SH-SY5Y (cell line): ENCODE results near the gene UBE2G1.

Experiments used
- GATA2 ChIP-seq: IDR thresholded peaks from 2 replicates; pipeline ENCODE4 v1.6.1; 2011; ENCODE audit warnings: mild to moderate bottlenecking, low read depth, low read length
- GATA3 ChIP-seq: IDR thresholded peaks from 2 replicates; pipeline ENCODE4 v1.6.1; 2011; ENCODE audit warnings: low read depth, mild to moderate bottlenecking, low read length, moderate library complexity

Gene UBE2G1

DNA sequence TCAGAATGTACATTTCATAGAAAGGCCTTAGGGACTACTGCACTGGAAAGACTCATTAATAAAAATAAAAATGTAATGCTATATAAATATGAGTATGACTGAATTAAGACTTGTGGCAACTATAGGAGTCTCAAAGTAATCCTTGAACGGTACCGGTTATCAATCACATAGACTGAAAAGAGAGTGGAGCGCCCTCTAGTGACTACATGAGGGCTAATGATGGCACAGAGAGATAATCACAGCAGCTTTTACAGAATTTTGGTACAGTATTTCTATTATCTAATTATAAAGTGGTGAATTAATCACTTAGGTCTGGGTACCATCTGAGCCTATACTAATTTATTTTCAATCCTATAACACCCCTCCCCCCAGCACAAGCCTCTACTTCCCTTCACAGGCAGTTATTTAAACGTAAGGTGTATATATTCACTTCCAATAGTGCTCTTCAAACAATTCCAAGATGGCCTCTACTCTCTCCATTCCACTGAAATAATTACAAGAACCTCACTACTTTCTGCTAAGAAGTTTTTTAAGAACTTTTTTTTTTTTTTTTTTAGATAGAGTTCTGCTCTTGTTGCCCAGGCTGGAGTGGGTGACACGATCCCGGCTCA lies 62.0 kb downstream of the UBE2G1 start:
- TF ChIP-seq GATA3: peak; percentile 84
- TF ChIP-seq GATA2: peak; percentile 80

DNA sequence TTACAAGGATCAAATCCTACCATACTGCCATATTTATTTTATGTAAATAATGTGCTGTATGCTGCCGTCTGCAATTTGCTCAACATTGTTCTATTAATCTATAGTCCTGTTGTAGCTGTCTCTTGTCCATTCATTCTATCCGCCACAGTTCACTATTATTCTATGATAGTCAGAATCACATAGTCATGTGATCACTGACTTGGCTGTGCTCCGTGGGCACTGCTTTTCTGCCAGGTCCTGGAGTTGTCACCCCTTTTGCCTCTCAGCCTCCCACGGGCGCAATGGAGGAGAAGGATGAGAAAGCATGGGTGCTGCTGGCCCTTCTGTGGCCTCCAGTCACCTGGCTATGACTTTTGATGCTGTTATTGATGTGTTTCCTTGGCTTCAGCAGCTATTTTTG lies 65.4 kb downstream of the UBE2G1 start:
- no peak for TF ChIP-seq GATA3
- TF ChIP-seq GATA2: no peak

DNA sequence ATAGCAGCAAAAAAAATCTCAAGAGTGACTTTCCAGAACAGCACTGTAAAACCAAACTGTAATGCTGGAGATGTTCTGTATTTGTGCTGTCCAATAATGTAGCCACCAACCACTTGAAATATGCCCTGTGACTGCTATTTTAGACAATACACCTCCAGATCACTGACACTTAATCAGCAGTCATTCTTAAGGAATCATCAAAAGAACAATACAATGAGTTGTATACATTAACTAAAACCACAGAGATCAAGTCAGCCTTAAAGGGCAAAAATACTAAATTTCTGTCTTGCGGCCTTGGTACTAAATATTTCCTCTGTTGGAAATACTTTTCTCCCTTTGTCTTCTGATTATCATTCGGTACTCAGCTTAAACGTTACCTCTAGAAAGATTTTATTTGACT lies 69.1 kb downstream of the UBE2G1 start:
- TF ChIP-seq GATA2: no peak
- TF ChIP-seq GATA3: no peak

DNA sequence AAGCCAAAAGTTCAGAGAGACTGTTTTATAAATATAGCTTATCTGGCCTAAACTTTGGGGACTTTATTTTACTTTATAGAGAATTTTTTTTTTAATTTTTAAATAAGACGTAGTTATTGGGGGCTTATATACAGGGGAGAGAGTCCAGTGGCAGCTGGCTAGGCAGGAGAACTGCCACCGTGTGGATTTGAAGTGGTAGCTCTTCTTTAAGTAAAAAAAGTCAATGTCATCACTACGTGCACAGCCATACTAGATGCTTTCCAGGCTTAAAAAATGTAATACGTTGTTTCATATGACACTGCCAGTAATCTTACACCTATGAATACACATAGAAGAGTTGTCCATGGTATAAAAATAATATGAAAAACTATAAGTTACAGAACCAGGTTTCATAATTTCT lies 70.8 kb downstream of the UBE2G1 start:
- TF ChIP-seq GATA2 (no peak), GATA3 (no peak)

DNA sequence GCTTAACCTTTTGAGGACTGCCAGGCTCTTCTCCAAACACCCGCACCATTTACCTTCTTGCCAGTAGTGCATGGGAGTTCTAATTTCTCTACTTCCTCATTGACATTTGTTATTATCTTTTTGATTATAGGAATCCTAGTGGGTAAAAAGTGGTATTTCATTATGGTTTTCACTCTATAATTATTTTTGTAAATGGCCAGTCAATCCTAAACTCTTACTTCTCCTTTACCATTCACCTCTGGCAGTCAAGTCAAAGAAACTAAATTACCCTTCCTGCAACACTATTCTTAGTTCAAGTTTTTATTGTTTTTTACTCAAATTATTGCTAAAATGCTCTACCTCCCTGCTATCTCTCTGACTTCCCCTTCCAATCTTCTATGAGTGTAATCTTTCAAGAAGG lies 72.9 kb downstream of the UBE2G1 start:
- no peak for TF ChIP-seq GATA2
- TF ChIP-seq GATA3: no peak

DNA sequence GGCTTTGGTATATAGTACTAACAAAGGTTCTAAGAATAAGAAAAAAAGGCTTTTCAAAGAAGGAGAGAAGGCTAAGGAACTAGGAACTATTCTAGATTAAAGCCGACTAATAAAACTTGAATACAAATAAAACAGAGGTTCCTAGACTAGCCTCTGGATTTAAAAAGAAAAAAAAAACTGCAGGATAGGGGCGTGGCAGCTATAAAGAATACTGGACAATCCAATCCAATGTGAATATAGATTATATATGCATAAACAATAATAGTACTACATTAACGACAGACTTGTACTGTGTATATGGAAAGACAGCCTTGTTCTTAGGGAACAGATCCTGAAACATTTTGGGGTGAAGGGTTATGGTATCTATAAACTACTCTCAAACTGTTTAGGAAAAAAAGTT lies 78.8 kb downstream of the UBE2G1 start:
- no peak for TF ChIP-seq GATA2

DNA sequence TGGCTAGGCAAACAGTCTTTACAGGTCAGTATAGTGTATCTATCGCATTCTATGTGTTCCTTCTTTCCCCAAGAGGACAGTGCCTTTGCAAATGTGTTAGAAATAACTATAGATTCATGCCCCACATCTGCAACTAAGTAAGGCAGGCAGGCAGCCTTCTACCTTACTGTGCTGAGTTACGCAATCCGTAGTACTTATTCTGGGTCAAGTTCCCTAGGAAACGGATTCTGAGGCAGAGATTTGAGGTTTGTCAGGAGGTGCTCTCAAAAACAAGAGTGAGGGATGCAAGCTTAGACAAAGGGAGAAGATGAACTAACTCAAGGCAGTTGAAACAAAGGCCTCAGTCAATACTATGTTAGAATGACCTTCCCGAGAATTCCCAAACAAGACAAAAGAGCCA lies 90.0 kb downstream of the UBE2G1 start:
- no peak for TF ChIP-seq GATA3
- TF ChIP-seq GATA2: no peak

DNA sequence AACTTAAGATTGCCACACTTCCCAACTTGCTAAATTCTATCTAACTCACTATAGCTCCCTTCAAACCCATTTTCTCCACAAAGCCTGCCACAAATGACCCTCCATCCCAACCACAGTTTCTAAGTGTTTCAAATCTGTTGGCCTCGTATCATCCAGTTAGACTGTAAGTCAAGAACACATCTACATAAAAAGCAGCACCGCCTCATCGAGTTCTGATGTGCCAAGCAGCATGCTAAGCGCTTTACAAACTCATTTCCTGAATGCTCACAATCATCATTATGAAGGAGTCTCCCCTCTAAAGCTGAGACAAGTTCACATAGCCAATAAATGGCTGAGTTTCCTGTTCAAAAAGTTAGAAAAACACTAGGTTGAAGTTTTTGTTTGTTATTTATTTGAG lies 93.5 kb downstream of the UBE2G1 start:
- TF ChIP-seq GATA2: no peak
- no peak for TF ChIP-seq GATA3

DNA sequence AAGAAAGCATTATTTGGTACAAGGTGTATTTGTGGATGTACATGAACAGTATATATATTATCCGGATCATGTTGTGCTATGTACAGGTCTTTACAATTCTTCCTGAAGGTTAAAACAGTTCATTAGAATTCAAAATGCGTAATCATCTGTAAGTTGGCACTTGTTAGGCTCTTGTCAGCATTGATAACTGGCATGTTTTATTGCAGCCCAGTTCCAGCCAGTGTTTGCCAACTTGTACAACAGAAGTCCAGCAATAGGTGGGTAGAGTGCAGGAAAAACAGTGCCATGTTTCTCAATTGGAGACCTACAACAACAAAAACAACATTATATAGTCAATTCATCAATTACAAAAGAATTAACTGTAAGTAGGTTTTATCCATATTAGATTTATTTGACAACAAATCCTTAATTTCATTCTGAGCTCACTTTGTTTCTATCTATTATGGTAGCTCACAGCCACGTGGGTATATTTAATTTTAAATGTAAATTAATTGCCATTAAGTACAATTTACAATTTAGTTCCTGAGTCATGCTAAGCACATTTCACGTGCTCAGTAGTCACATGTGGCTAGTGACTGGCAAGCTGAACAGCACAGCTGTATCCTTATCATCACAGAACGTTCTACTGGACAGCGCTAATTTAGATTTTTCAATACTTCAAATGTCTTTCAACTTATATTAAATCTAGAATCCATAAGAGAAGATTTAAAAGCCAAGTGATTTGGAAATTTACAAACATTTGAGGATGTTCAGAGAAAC lies 94.1 kb downstream of the UBE2G1 start:
- TF ChIP-seq GATA3: no peak
- no peak for TF ChIP-seq GATA2

DNA sequence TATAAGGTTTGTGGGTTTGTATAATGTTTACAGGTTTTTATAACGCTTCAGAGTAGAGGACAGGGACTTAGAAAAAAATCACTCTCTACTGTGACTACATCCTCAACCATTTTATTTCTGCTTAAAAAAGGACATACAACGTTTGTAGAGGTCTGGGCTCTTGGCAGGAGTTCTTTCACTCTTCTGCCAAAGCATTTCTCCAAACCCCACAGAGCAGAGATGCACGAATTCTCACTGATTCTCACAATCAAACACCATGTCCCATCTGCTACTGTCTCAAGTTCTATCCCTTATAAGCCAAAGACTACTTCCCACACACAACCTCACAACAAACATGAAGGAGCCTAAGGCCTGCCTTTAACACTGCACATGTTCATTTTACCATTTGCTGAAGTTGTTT lies 95.7 kb downstream of the UBE2G1 start:
- no peak for TF ChIP-seq GATA2
- TF ChIP-seq GATA3: no peak

DNA sequence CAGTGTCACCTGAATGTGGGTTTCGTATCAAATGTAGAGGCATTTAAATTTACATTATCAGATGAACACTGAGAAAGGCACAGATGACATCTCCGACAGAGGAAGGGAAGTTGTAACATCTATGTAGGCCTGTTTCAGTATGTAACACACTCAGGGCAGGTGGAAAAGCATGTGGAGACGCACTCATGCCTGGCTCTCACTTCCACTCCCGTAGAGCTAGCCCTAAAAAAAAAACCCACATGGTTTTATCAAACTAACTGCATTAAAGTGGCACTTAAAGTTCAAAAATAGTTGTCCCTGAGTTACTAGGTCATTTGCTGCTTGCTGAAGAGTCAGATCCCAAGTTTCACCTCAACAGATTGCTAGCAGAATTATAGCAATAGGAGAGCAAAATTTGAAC lies 96.6 kb downstream of the UBE2G1 start:
- TF ChIP-seq GATA2 (no peak), GATA3 (no peak)

DNA sequence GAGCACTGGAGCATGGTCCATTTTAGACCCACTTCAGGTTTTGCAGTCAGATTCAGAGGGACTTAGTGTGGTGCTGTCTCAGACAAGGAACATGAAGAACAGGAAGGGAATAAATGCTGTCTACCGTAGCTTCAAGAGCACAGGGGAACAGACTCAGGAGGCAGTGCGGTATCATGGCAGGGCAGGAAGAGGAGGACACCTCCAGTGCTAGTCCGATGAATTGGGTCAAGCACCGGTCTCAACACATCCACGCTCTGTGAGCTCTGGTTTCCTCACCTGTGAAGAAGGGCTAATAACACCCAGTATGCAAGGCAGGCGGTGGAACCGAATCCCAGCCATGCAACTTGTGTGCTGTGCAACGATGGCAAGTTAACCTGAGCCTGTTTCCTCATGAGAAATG lies 99.1 kb downstream of the UBE2G1 start:
- TF ChIP-seq GATA3: no peak
- TF ChIP-seq GATA2: no peak

DNA sequence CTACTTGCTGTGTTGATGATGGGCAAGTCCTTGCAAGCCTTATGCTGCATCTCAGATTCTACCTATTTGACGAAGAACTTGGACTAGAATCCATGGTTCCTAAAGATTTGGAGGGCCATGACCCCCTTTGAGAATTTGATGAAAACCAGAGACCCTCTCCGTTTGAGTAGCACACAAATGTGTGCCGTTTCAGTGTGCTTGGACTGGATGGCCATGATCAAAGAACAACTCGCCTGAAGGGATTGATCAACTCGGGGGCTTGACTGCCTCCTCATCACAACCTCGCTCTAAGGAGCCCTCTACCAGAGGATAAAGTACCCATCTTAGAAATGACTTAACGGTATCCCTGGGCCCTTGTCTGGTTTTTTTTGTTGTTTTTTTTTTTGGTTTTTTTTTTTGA lies 99.9 kb downstream of the UBE2G1 start:
- no peak for TF ChIP-seq GATA3
- TF ChIP-seq GATA2: no peak

DNA sequence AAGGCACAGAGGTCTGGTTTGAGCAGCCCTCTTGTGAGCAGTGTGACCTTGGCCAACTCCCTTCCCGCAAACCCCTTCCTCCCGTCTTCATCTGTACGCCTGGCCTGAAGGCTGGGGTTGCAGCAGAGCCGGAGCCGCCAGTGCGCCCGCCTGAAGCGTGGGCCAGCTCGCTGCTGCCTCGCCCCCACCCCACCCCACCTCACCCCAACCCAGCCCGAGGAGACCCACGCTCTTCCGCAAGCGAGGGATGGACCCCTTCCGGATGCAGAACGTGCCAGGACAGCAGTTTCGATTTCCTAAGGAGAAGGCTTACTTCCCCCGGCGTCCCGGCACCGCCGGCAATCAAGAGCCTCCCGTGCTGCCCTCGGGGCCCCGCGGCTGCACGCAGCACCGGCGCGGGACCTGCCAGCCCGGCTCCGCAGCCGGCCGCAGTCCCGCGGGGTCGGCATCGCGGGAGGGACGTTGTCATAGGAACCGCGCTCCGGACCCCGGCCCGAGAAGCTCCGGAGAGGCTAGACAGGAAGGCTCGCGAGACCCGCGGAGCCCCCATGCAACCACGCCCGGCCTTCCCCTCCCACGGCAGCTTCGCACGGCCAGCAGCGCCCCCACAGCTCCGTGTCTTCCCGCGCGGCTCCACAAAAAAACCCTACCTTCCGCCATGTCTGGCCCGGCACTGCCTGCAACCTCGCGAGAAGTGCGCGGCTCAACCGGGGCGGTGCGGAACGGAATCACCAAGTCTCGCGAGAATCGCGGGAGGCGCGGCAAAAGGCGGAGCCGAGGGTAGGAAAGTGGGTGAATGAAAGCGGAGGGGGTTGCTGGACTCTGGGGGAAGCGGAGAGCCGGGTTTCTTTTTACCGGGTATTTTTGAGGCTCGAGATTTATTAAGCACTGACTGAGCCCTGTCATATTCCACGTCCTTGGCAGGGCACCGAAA lies 102.9 kb downstream of the UBE2G1 start, which contains the start of gene ANKFY1:
TSS of gene ANKFY1 (minus strand) at position 698 of the 934 bp plus-strand sequence. CDS start at position 660, 38 bp downstream.
- no peak for TF ChIP-seq GATA3
- no peak for TF ChIP-seq GATA2
